SK-N-MC (cell line): Measurements from ENCODE around the gene NUDT22.

Experiments
- DNase-seq: peaks from one replicate; pipeline ENCODE4 v3.0.0-alpha.2; 2011; ENCODE audit warnings: low read depth, low spot score
- H3K27ac ChIP-seq: fragments of 200-600 bp; sonication (generic); 2 replicates; pipeline ENCODE4 v1.5.1; 2016; ENCODE audit warnings: mixed run types
- H3K36me3 ChIP-seq: fragments of 200-600 bp; sonication (generic); 2 replicates; pipeline ENCODE4 v1.6.1; 2017; ENCODE audit warnings: antibody characterized with exemption, low read length, mixed read lengths; ENCODE audit not compliant: insufficient read depth
- H3K4me3 ChIP-seq: fragments of 200-600 bp; sonication (generic); 2 replicates; pipeline ENCODE4 v1.5.1; 2016
- H3K9ac ChIP-seq: fragments of 200-600 bp; sonication (generic); 2 replicates; pipeline ENCODE4 v1.8.0; 2017; ENCODE audit warnings: mixed run types, mixed read lengths; ENCODE audit not compliant: insufficient read length
- H3K9me3 ChIP-seq: fragments of 200-600 bp; sonication (generic); 2 replicates; pipeline ENCODE4 v1.6.1; 2017; ENCODE audit warnings: low read depth, mild to moderate bottlenecking, antibody characterized with exemption, low read length, moderate library complexity, mixed read lengths
- EZH2 ChIP-seq: fragments of 200-600 bp; sonication (generic); IDR thresholded peaks from one replicate; pipeline ENCODE4 v1.6.1; 2017; ENCODE audit warnings: antibody characterized with exemption
- FOXP2 ChIP-seq: optimal IDR thresholded peaks from 2 replicates; pipeline ENCODE3; 2011; ENCODE audit warnings: mild to moderate bottlenecking, moderate library complexity; ENCODE audit not compliant: insufficient read depth; ENCODE audit errors: extremely low read length, control extremely low read depth
- POLR2AphosphoS5 ChIP-seq: IDR thresholded peaks from 2 replicates; pipeline ENCODE4 v1.6.1; 2012; ENCODE audit warnings: mild to moderate bottlenecking, low read depth, low read length, borderline replicate concordance

The NUDT22 gene

GRCh38 chr11:64210301-64211020 lies 15.6 kb upstream of the NUDT22 start:
- H3K4me3 ChIP-seq: no peak overlapping the region
- peaks cover 8% of the 10 kb centered on the region for H3K36me3 ChIP-seq
- TF ChIP-seq POLR2AphosphoS5 (no peak), FOXP2 (no peak), EZH2 (no peak)
- no peak overlapping the region for H3K27ac ChIP-seq
- H3K9ac ChIP-seq: no peak overlapping the region
- no peaks in the 10 kb centered on the region for H3K9me3 ChIP-seq
- DNase-seq: no peak

GRCh38 chr11:64211181-64211872 lies 14.7 kb upstream of the NUDT22 start:
- no peak overlapping the region for H3K9ac ChIP-seq
- TF ChIP-seq EZH2: no peak
- no peak for TF ChIP-seq FOXP2
- TF ChIP-seq POLR2AphosphoS5: no peak
- no peak overlapping the region for H3K27ac ChIP-seq
- H3K4me3 ChIP-seq: no peak overlapping the region
- H3K36me3 ChIP-seq: no peaks in the 10 kb centered on the region
- H3K9me3 ChIP-seq: no peaks in the 10 kb centered on the region
- no peak for DNase-seq

- TF ChIP-seq EZH2: no peak
- no peak for TF ChIP-seq FOXP2
- no peak for TF ChIP-seq POLR2AphosphoS5
- Histone ChIP-seq H3K4me3 (no peak overlapping the region), H3K9me3 (no peaks in the 10 kb centered on the region), H3K9ac (no peak overlapping the region), H3K36me3 (no peaks in the 10 kb centered on the region; the same call in 1 of the 2 replicates), H3K27ac (no peak overlapping the region)
- no peak for DNase-seq
Measured at GRCh38 chr11:64216879-64217278, 9.2 kb upstream of the NUDT22 start.

GRCh38 chr11:64218628-64219353 lies 7.3 kb upstream of the NUDT22 start:
- Histone ChIP-seq H3K9ac (no peak overlapping the region), H3K9me3 (no peaks in the 10 kb centered on the region), H3K36me3 (no peaks in the 10 kb centered on the region; the same call in 1 of the 2 replicates), H3K27ac (no peak overlapping the region), H3K4me3 (no peak overlapping the region)
- TF ChIP-seq EZH2 (no peak), POLR2AphosphoS5 (no peak), FOXP2 (no peak)
- no peak for DNase-seq

GRCh38 chr11:64219354-64219684 lies 6.8 kb upstream of the NUDT22 start:
- Histone ChIP-seq H3K27ac (no peak overlapping the region), H3K9me3 (no peaks in the 10 kb centered on the region), H3K9ac (no peak overlapping the region), H3K36me3 (no peaks in the 10 kb centered on the region; the same call in 1 of the 2 replicates), H3K4me3 (no peak overlapping the region)
- no peak for TF ChIP-seq POLR2AphosphoS5
- TF ChIP-seq FOXP2: no peak
- TF ChIP-seq EZH2: no peak
- no peak for DNase-seq

GRCh38 chr11:64219755-64220154 lies 6.3 kb upstream of the NUDT22 start:
- H3K36me3 ChIP-seq: no peaks in the 10 kb centered on the region; the same call in 1 of the 2 replicates
- no peak overlapping the region for H3K4me3 ChIP-seq
- no peak for DNase-seq
- no peaks in the 10 kb centered on the region for H3K9me3 ChIP-seq
- no peak overlapping the region for H3K9ac ChIP-seq
- no peak for TF ChIP-seq EZH2
- TF ChIP-seq POLR2AphosphoS5: no peak
- H3K27ac ChIP-seq: no peak overlapping the region

- no peak for DNase-seq
- Histone ChIP-seq H3K9ac (no peak overlapping the region), H3K27ac (no peak overlapping the region), H3K9me3 (no peaks in the 10 kb centered on the region), H3K4me3 (no peak overlapping the region), H3K36me3 (no peaks in the 10 kb centered on the region; the same call in 1 of the 2 replicates)
- TF ChIP-seq FOXP2: no peak
- TF ChIP-seq EZH2: no peak
- TF ChIP-seq POLR2AphosphoS5: no peak
Measured at GRCh38 chr11:64220271-64220670, 5.8 kb upstream of the NUDT22 start.

- no peaks in the 10 kb centered on the region for H3K9me3 ChIP-seq
- no peak overlapping the region for H3K9ac ChIP-seq
- no peak for TF ChIP-seq FOXP2
- no peak for TF ChIP-seq EZH2
- TF ChIP-seq POLR2AphosphoS5: no peak
Measured at GRCh38 chr11:64220798-64221197, 5.3 kb upstream of the NUDT22 start.

GRCh38 chr11:64222651-64223000 lies 3.4 kb upstream of the NUDT22 start:
- no peak overlapping the region for H3K4me3 ChIP-seq
- no peak overlapping the region for H3K9ac ChIP-seq
- H3K9me3 ChIP-seq: no peaks in the 10 kb centered on the region
- H3K27ac ChIP-seq: no peak overlapping the region
- no peaks in the 10 kb centered on the region; the same call in 1 of the 2 replicates for H3K36me3 ChIP-seq
- no peak for DNase-seq
- no peak for TF ChIP-seq FOXP2
- no peak for TF ChIP-seq EZH2
- TF ChIP-seq POLR2AphosphoS5: no peak

More at GRCh38 chr11:64220798-64221197, 5.3 kb upstream of the NUDT22 start:
- no peak overlapping the region for H3K4me3 ChIP-seq
- no peak for DNase-seq
- no peaks in the 10 kb centered on the region; the same call in 1 of the 2 replicates for H3K36me3 ChIP-seq
- H3K27ac ChIP-seq: no peak overlapping the region
